Iris pigment epithelial cell (primary cell): ENCODE data around the gene ARMC2.
A peak's percentile ranks its signal among the peaks of the same experiment; 100 is the strongest.
"Not testable (repeated sequence)": the region's sequence is repeated elsewhere in the genome, so short reads cannot be mapped to it uniquely, and the experiment has no call there.

ENCODE experiments used
- DNase-seq: peaks from one replicate; pipeline ENCODE4 v3.0.0-alpha.2; 2011; ENCODE audit warnings: low read depth

ARMC2 gene

DNA sequence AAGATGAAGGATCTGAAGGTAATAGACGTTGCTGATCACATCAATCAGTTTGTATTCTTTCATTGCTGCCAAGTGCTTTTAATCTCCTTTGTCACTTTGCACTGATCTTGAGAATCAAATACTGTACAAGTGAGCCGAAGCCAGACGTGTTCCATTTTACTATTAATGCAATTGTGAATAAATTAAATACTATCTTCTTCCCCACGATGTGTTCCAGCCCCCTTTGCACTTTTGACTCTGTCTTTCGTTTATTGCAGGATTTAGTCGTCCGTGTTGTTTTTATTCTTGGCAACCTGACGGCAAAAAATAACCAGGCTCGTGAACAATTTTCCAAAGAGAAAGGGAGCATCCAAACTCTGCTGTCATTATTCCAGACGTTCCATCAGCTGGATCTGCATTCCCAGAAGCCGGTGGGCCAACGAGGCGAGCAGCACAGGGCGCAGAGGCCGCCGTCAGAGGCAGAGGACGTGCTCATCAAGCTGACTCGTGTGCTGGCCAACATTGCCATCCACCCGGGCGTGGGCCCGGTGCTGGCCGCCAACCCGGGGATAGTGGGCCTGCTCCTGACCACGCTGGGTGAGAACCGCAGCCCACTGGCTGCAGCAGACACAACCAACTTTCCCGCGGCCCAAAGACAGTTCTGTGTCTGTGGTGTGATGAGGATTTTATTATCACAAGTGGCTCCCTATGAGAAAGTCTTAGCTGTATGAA, 104.7 kb downstream of the ARMC2 start:
- no peak for DNase-seq

DNA sequence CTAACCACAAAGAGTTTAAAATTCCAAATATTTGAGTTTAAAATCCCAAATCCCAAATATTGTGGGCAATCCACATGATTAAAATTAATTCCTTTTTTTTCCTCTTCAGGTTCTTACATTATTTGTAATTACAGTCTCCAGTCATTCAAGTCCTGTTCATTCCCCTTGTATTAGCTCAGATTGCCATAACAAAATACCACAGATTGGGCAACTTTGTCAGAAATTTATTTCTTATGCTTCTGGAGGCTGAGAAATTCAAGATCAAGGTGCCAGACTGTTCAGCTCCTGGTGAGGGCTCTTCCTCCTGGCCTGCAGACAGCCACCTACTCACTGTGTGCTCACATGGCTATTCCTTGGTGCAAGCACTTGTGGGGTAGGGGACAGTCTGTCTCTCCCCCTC, 105.5 kb downstream of the ARMC2 start:
- peak; percentile 73 for DNase-seq

- no peak for DNase-seq
These were observed 107.2 kb downstream of the ARMC2 start for GRCh38 chr6:108955329-108955949.

- DNase-seq = no peak
These were observed 109.0 kb downstream of the ARMC2 start for GRCh38 chr6:108957221-108957620.

GRCh38 chr6:108958900-108959770, 110.9 kb downstream of the ARMC2 start:
- no peak for DNase-seq

DNA sequence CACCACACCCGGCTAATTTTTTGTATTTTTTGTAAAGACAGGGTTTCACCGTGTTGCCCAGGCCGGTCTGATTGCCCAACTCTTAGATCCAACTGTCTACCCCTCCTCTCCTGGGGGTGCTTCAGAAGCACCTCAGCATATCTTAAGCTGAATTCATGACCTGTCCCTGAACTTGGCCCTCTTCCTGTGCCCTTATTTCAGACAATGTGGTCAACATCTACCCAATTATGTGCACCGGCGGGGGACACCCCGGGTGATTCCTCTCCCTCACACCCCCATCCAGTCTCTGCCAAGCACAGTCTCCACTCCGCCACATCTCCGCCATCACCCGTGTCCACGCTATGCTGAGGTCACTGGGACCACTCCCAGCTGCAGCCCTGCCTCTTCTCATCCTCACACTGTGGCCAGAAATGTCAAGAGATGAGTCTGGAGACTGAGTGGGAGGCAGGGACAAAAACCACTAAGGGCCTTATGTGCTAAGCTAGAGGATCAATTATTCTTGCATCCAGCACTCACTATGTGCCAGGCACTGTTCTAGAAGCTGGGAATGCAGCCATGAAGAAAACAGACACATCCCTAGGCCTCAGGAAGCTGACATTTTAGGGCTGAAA, 111.9 kb downstream of the ARMC2 start:
- no peak for DNase-seq

DNA sequence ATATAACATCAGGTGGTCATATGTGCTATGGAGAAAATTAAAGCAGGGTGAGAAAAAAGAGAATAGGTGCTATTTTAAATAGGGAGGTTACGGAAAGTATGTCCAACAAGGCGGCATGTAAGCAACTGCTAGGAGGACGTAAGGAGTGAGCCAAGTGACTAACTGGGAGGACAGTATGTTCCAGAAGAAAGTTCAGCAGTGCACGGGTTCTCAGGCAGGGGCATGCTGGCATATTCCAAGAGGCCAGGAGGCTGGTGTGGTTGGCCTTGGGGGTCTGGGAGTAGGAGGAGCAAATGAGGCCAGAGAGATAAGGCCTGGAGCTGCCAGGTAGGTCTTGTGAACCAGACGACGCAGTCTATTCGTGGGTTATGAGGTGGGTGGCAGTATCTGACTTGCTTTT, 112.4 kb downstream of the ARMC2 start:
- peak; percentile 74 for DNase-seq

- no peak for DNase-seq
These were observed 112.9 kb downstream of the ARMC2 start for GRCh38 chr6:108961077-108961476.

DNA sequence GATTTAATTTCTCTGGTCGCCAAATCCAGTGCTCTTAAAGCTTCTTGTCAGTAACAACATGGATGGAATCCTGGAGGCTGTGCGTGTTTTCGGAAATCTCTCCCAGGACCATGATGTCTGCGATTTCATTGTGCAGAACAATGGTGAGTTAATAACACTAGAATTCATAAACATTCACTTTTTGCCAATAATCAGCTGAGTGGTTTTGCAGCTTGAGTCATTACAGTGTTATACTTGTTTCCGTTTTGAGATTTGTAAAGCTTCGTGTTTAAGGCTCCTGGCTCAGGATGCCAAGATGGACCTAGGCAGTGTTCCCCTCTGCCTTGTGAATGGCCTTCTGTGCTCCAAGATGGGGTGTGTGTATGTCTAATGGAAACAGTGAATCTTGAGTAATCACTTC, 113.8 kb downstream of the ARMC2 start:
- DNase-seq = peak; percentile 92

DNA sequence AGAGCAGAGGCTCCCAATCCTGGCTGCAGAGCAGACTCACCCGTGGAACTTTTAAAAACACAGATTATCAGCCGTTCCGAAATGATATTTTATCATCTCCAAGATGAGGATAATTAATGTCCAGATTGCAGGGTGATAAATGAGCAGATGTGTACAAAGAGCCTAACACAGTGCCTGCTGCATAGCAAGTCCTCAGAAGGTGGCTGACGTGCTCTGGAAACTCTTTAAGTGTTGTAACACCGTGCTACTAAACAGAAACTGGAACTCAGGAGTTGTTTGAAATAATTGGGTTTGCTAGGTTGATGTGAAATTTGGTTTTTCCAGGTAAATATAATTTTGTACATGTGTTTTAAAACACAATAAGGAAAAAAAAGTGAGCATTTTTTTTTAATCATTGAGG, 118.0 kb downstream of the ARMC2 start:
- DNase-seq = no peak

GRCh38 chr6:108966855-108967755, 118.9 kb downstream of the ARMC2 start:
- peak; percentile 58 for DNase-seq

GRCh38 chr6:108968325-108969316, 120.4 kb downstream of the ARMC2 start:
- DNase-seq = no peak

DNA sequence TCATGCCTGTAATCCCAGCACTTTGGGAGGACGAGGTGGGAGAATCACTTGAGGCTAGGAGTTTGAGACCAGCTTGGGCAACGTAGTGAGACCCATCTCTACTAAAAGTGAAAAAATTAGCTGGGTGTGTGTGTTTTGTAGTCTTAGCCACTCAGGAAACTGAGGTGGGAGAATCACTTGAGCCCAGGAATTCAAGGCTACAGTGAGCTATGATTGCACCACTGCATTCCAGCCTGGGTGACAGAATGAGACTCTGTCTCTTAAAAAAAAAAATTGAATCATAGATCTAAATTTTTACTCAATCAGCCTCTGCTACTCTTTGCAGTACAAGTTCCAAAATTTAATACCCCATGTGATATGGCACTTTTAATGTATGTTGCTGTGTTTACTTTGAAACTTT, 121.6 kb downstream of the ARMC2 start:
- DNase-seq = peak; percentile 47

DNA sequence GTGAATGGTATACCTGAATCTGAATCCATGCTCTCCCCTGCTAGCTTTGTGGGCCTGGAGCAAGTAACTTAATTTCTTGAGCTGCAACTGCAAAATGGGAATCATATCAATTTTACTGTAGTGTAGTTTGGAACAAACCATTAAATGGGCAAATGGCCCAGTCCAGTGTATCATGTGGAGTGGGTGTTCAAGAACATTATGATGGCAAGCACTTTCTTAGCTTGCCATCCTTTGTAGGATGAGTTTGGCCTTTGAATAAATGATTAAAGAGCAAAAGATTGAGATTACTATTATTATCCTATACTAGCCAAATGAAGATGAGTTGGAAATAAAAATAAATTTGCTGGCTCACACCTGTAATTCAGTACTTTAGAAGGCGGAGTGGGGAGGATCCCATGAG, 126.0 kb downstream of the ARMC2 start:
- DNase-seq = no peak

DNA sequence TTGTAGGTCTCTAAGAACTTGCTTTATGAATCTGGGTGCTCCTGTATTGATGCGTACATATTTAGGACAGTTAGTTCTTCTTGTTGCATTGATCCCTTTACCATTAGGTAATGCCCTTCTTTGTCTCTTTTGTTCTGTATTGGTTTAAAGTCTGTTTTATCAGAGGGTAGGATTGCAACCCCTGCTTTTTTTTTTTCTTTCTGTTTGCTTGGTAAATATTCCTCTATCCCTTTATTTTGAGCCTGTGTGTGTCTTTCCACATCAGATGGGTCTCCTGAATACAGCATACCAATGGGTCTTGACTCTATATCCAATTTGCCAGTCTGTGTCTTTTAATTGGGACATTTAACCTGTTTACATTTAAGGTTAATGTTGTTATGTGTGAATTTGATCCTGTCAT, 130.4 kb downstream of the ARMC2 start:
- DNase-seq = not testable (repeated sequence)

- no peak for DNase-seq
These were observed 134.2 kb downstream of the ARMC2 start for GRCh38 chr6:108982154-108983113.

DNA sequence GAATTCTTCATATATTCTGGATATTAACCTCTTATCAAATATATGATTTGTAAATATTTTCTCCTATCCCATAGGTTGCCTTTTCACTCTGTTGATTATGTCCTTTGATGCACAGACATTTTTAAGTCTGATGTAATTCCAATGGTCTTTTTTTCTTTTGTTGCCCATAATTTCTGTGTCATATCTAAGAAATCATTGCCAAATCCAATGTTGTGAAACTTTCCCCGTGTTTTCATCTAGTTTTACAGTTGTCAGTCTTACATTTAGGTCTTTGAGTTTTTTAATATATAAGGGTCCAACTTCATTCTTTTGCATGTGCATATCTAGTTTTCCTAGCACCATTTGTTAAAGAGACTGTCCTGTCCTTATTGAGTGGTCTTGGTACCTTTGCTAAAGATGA, 134.9 kb downstream of the ARMC2 start:
- DNase-seq = peak; percentile 69

GRCh38 chr6:108985301-108985700, 137.1 kb downstream of the ARMC2 start:
- no peak for DNase-seq

DNA sequence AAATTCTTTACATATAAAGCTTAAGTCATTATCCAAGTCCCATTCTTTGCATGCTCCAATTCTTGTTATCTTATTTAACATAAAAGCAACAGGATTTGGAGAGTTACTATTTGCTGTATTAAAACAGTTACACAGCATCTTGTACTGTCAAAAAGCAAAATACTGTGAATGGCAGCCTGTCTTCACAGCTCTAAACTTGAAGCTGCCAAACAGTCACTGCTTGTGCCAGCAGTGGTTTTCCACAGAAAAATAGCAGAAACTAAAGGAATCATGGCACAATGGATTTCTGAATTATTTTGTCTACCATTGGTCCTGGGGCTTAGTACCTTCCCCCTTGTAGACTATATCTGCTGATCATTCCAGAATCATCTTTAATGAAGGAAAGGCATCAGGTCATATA, 138.9 kb downstream of the ARMC2 start:
- DNase-seq = no peak
